HEK293T (cell line): ENCODE data around the gene MAD1L1.
"Not testable (repeated sequence)": the region's sequence is repeated elsewhere in the genome, so short reads cannot be mapped to it uniquely, and the experiment has no call there.

ENCODE experiments used
- CTCF ChIA-PET: fragments of 350-600 bp; formaldehyde crosslinking; extraction: SDS; loops from one replicate; lab custom pipeline; 2021; ENCODE audit warnings: antibody characterized with exemption, inconsistent platforms; lab: Yijun Ruan, JAX
- POLR2A ChIA-PET: fragments of 350-600 bp; formaldehyde crosslinking; extraction: SDS; loops from one replicate; lab custom pipeline; 2020; ENCODE audit warnings: antibody characterized with exemption, inconsistent platforms; lab: Yijun Ruan, JAX
- DNase-seq: peaks from one replicate; pipeline ENCODE4 v3.0.0; 2012; ENCODE audit warnings: mixed read lengths; ENCODE audit errors: extremely low spot score
- ARNT ChIP-seq: fragments of 450-650 bp; IDR thresholded peaks from 2 replicates; pipeline ENCODE4 v1.6.1; 2017; ENCODE audit warnings: mild to moderate bottlenecking
- BHLHE40 ChIP-seq: fragments of 450-650 bp; IDR thresholded peaks from 2 replicates; pipeline ENCODE4 v1.6.1; 2016; ENCODE audit warnings: mild to moderate bottlenecking, moderate library complexity, borderline replicate concordance
- CTBP1 ChIP-seq: fragments of 450-650 bp; IDR thresholded peaks from 2 replicates; pipeline ENCODE4 v1.6.1; 2016; ENCODE audit warnings: borderline replicate concordance
- ELF4 ChIP-seq: fragments of 450-650 bp; IDR thresholded peaks from 2 replicates; pipeline ENCODE4 v1.6.1; 2017; ENCODE audit warnings: antibody characterized with exemption
- FOXA1 ChIP-seq: fragments of 450-650 bp; IDR thresholded peaks from 2 replicates; pipeline ENCODE4 v1.6.1; 2016; ENCODE audit warnings: mild to moderate bottlenecking
- FOXK2 ChIP-seq: fragments of 450-650 bp; IDR thresholded peaks from 2 replicates; pipeline ENCODE4 v1.6.1; 2016; ENCODE audit warnings: mild to moderate bottlenecking
- FOXM1 ChIP-seq: fragments of 450-650 bp; IDR thresholded peaks from 2 replicates; pipeline ENCODE4 v1.6.1; 2017; ENCODE audit warnings: mild to moderate bottlenecking, borderline replicate concordance
- HDGF ChIP-seq: fragments of 450-650 bp; IDR thresholded peaks from 2 replicates; pipeline ENCODE4 v1.6.1; 2017; ENCODE audit warnings: antibody characterized with exemption, borderline replicate concordance
- L3MBTL2 ChIP-seq: fragments of 450-650 bp; conservative IDR thresholded peaks from 2 replicates; pipeline ENCODE4 v1.6.1; 2016; ENCODE audit warnings: mild to moderate bottlenecking
- LEF1 ChIP-seq: fragments of 450-650 bp; IDR thresholded peaks from 2 replicates; pipeline ENCODE4 v1.6.1; 2017; ENCODE audit warnings: mild to moderate bottlenecking, borderline replicate concordance
- NFRKB ChIP-seq: fragments of 450-650 bp; IDR thresholded peaks from 2 replicates; pipeline ENCODE4 v1.6.1; 2016; ENCODE audit warnings: mild to moderate bottlenecking, moderate library complexity
- PKNOX1 ChIP-seq: fragments of 450-650 bp; IDR thresholded peaks from 2 replicates; pipeline ENCODE4 v1.6.1; 2016
- SP1 ChIP-seq: fragments of 450-650 bp; IDR thresholded peaks from 2 replicates; pipeline ENCODE4 v1.6.1; 2017
- SUZ12 ChIP-seq: fragments of 450-650 bp; IDR thresholded peaks from 2 replicates; pipeline ENCODE4 v1.6.1; 2016; ENCODE audit warnings: mild to moderate bottlenecking
- TARDBP ChIP-seq: fragments of 450-650 bp; IDR thresholded peaks from 2 replicates; pipeline ENCODE4 v1.6.1; 2016
- ZNF384 ChIP-seq: fragments of 450-650 bp; IDR thresholded peaks from 2 replicates; pipeline ENCODE4 v1.6.1; 2016

Gene MAD1L1

GRCh38 chr7:1930381-1931065 is 302.2 kb downstream of the MAD1L1 start:
- CTCF ChIA-PET = no interaction called here
- POLR2A ChIA-PET = no interaction called here
- no peak for DNase-seq
- TF ChIP-seq HDGF (no peak), FOXK2 (no peak), NFRKB (no peak), LEF1 (no peak), ARNT (no peak), TARDBP (no peak), PKNOX1 (no peak), ZNF384 (no peak), L3MBTL2 (no peak)

GRCh38 chr7:1929349-1929925 is 303.3 kb downstream of the MAD1L1 start:
- CTCF ChIA-PET, DNase-seq, POLR2A ChIA-PET: not testable (repeated sequence)

- DNase-seq = no peak
- ChIA-PET POLR2A (no interaction called here), CTCF (no interaction called here)
- TF ChIP-seq BHLHE40 = no peak
- TF ChIP-seq FOXM1 = no peak
- TF ChIP-seq SUZ12 = no peak
- TF ChIP-seq TARDBP = no peak
- no peak for TF ChIP-seq ARNT
- no peak for TF ChIP-seq CTBP1
- TF ChIP-seq ZNF384 = no peak
- no peak for TF ChIP-seq SP1
- no peak for TF ChIP-seq FOXK2
- TF ChIP-seq HDGF = no peak
- no peak for TF ChIP-seq ELF4
- no peak for TF ChIP-seq PKNOX1
- TF ChIP-seq L3MBTL2 = no peak
- TF ChIP-seq LEF1 = no peak
- TF ChIP-seq NFRKB = no peak
These were observed 303.9 kb downstream of the MAD1L1 start for GRCh38 chr7:1928645-1929348.

GRCh38 chr7:1927937-1928644 is 304.7 kb downstream of the MAD1L1 start:
- DNase-seq = no peak
- TF ChIP-seq L3MBTL2 (no peak), TARDBP (no peak), FOXM1 (no peak), FOXA1 (no peak), CTBP1 (no peak), ZNF384 (no peak), BHLHE40 (no peak), SP1 (no peak), ELF4 (no peak), LEF1 (no peak), HDGF (no peak)
- ChIA-PET POLR2A (no interaction called here), CTCF (no interaction called here)

- POLR2A ChIA-PET = no interaction called here
- DNase-seq = no peak
- TF ChIP-seq ARNT (no peak), CTBP1 (no peak), SUZ12 (no peak), ZNF384 (no peak), ELF4 (no peak), LEF1 (no peak), TARDBP (no peak), L3MBTL2 (no peak), FOXA1 (no peak), FOXM1 (no peak), FOXK2 (no peak), SP1 (no peak)
- CTCF ChIA-PET = no interaction called here
These were observed 305.8 kb downstream of the MAD1L1 start for GRCh38 chr7:1926908-1927306.

- no peak for DNase-seq
- ChIA-PET POLR2A (no interaction called here), CTCF (no interaction called here)
- TF ChIP-seq NFRKB = no peak
- peak; percentile 53 for TF ChIP-seq PKNOX1
- no peak for TF ChIP-seq ZNF384
- no peak for TF ChIP-seq ELF4
- TF ChIP-seq L3MBTL2 = no peak
These were observed 306.5 kb downstream of the MAD1L1 start for GRCh38 chr7:1925973-1926907.
